ENCODE data around the gene RTKN. TPM values are rescaled to one million over a fixed set of nuclear protein-coding genes. Genes with fewer than 3 reads are reported as not detected.

Gene RTKN
- total RNA-seq, 1 experiment from 2014 or later: 94.0 TPM

DNA sequence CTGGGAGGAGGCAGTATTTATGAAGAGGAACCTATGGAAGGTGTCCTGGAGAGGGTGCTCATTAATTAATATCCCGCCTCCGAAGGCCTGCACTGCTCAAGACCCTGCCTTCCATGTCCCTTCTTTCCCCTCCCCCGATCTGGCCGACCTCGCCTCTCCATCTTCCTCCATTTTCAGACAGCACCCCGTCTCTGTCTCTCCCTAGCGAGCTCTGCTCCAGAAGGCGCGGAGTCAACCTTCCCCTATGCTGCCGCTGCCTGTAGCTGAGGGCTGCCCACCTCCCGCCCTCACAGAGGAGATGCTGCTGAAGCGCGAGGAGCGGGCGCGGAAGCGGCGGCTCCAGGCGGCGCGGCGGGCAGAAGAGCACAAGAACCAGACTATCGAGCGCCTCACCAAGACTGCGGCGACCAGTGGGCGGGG, 15.4 kb upstream of the RTKN start (continued):
- TF ChIP-seq JUND (IDR thresholded peaks at IDR 0.05) (no peak), TCF7L2 (IDR thresholded peaks at IDR 0.05; ENCODE audit: borderline replicate concordance, extremely low read depth, insufficient read depth, insufficient read length) (no peak)

DNA sequence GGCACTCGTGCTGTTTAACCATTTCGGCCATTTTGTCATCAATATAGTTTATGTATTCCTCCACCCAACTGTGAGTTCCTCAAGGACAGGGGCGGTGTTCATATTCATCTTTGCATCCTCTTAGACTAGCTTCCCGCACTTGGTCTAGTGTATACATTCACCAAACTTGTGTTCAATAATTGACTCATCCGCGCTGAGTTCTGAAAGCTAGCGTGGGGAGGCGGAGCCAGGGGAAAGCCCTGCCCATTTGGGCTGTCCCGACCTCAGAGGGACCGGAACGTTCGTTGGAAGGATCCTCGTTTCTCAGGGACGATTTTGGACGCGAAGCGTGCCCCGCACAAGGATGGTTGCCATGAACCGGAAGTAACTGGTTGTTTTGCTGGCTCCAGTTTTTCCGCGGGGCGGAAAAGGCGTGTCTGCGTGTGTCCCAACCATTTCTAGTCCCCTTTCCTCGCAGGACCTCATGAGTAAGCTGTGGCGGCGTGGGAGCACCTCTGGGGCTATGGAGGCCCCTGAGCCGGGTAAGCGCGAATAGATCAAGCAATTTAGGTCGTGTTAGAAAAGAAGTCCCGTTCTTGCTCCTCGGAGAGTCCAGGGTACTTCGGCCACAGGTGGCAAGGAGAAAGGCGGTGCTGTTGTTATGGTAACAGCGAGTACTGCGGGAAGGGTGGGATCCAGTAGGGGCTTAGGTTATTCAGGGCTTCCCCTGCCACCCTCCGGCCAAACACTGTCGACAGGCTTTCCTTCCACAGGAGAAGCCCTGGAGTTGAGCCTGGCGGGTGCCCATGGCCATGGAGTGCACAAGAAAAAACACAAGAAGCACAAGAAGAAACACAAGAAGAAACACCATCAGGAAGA, 13.1 kb upstream of the RTKN start, which contains the start of gene INO80B:
INO80B (plus strand) TSS at position 434 of the 858 bp plus-strand sequence; CDS start at position 464, 30 bp downstream.
- peak within 1 kb of the TSS; percentile 95 for H2AFZ ChIP-seq (ENCODE audit: low read depth, low read length, poor library complexity, severe bottlenecking)
- RAD21 ChIA-PET (ENCODE audit: low non-redundant PET in 1 of 2, low total read pairs in 2 of 2, uncharacterized antibody in 2 of 2, unreplicated experiment in 2 of 2): no interaction called here
- TSS peak; percentile 37 for BruUV-seq (replicated peaks)
- peak within 1 kb of the TSS; percentile 72 for H3K9ac ChIP-seq (ENCODE audit: low read length)
- peaks cover 11% of the 10 kb centered on the region; the same call in 1 of the 2 replicates for H3K79me2 ChIP-seq (ENCODE audit: insufficient read depth, low read length)
- peak within 1 kb of the TSS; percentile 81 to 84 for H3K4me3 ChIP-seq (replicated peaks in 1 of 2; ENCODE audit: low read depth in 1 of 2, low read length in 2 of 2)
- H3K27me3 ChIP-seq (ENCODE audit: insufficient read depth, low read length): no peaks in the 10 kb centered on the region
- no peaks in the 10 kb centered on the region for H3K9me3 ChIP-seq (ENCODE audit: control insufficient read depth in 1 of 2, insufficient read depth in 1 of 2, low read depth in 1 of 2, low read length in 2 of 2)
- CTCF ChIA-PET: interaction anchor here (0.9 to 1.3 kb wide), 2 partner anchors 29 to 78 kb away, joined by 4 to 10 read pairs; partner anchors contain the start of genes CCDC142 and TTC31
- POLR2A ChIA-PET: interaction anchor here (0.7 to 2.1 kb wide), 7 partner anchors 10 to 63 kb away, joined by 3 to 10 read pairs (median 5); partner anchors contain the start of genes MOGS, PCGF1 and RTKN
- H3K36me3 ChIP-seq (ENCODE audit: control insufficient read depth in 1 of 2, insufficient read depth in 2 of 2, low read length in 2 of 2): peaks cover 0 to 2% of the 10 kb centered on the region in 2 experiments; a peak in 1 of 4 replicates
- H3K9me2 ChIP-seq (ENCODE audit: insufficient read depth): no peaks in the 10 kb centered on the region
- peak within 1 kb of the TSS; percentile 74 for H3K4me2 ChIP-seq (ENCODE audit: low read length)
- DNase-seq (ENCODE audit: low read depth, low spot score) (peak; percentile 98), ATAC-seq (peak; percentile 50)
- no peaks in the 10 kb centered on the region for H4K20me1 ChIP-seq (ENCODE audit: insufficient read depth)
- peaks cover 12 to 50% of the 10 kb centered on the region in 2 experiments for H3K4me1 ChIP-seq (ENCODE audit: control insufficient read depth in 1 of 2, insufficient read depth in 2 of 2, low read length in 2 of 2)
- peak within 1 kb of the TSS; percentile 27 for H3K27ac ChIP-seq (ENCODE audit: low read depth, low read length)
- intact Hi-C loops (cut with micrococcal nuclease): loop anchor here (1.0 to 10.0 kb wide), 4 partner anchors 15 to 1220 kb away; partner anchors contain the start of genes AUP1, CCDC142, CCT7 and HTRA2
- TF ChIP-seq RAD21 (IDR thresholded peaks at IDR 0.05; ENCODE audit: low read depth) (no peak), YY1 (IDR thresholded peaks at IDR 0.05; ENCODE audit: extremely low read depth, insufficient replicate concordance, low read depth, low read length) (peak; percentile 99), EZH2 (IDR thresholded peaks at IDR 0.05) (no peak), CBX3 (IDR thresholded peaks at IDR 0.05; ENCODE audit: low read depth) (no peak), EGR1 (IDR thresholded peaks at IDR 0.05; ENCODE audit: low read depth) (no peak), POLR2AphosphoS5 (IDR thresholded peaks at IDR 0.05; ENCODE audit: low read depth, low read length) (peak; percentile 79), FOSL1 (IDR thresholded peaks at IDR 0.05; ENCODE audit: low read depth) (no peak), TCF7L2 (IDR thresholded peaks at IDR 0.05; ENCODE audit: borderline replicate concordance, extremely low read depth, insufficient read depth, insufficient read length) (peak; percentile 36), SIN3A (IDR thresholded peaks at IDR 0.05; ENCODE audit: low read depth) (no peak), ZNF274 (IDR thresholded peaks at IDR 0.05; ENCODE audit: low read depth, low read length) (no peak), SRF (IDR thresholded peaks at IDR 0.05; ENCODE audit: low read depth) (no peak), JUND (IDR thresholded peaks at IDR 0.05) (no peak), POLR2A (IDR thresholded peaks at IDR 0.05; ENCODE audit: borderline replicate concordance, extremely low read depth, insufficient read depth, insufficient read length) (peak; percentile 83), SP1 (IDR thresholded peaks at IDR 0.05; ENCODE audit: low read depth) (no peak), CEBPB (IDR thresholded peaks at IDR 0.05; ENCODE audit: low read depth) (no peak), ZFX (IDR thresholded peaks at IDR 0.05) (no peak), ELF1 (IDR thresholded peaks at IDR 0.05; ENCODE audit: borderline replicate concordance, low read depth) (no peak)
- TF ChIP-seq, protein P1, sequence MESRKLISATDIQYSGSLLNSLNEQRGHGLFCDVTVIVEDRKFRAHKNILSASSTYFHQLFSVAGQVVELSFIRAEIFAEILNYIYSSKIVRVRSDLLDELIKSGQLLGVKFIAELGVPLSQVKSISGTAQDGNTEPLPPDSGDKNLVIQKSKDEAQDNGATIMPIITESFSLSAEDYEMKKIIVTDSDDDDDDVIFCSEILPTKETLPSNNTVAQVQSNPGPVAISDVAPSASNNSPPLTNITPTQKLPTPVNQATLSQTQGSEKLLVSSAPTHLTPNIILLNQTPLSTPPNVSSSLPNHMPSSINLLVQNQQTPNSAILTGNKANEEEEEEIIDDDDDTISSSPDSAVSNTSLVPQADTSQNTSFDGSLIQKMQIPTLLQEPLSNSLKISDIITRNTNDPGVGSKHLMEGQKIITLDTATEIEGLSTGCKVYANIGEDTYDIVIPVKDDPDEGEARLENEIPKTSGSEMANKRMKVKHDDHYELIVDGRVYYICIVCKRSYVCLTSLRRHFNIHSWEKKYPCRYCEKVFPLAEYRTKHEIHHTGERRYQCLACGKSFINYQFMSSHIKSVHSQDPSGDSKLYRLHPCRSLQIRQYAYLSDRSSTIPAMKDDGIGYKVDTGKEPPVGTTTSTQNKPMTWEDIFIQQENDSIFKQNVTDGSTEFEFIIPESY (IDR thresholded peaks at IDR 0.05; ENCODE audit: extremely low read depth, insufficient replicate concordance, low read length): peak; percentile 78
- TF ChIP-seq, protein P2, sequence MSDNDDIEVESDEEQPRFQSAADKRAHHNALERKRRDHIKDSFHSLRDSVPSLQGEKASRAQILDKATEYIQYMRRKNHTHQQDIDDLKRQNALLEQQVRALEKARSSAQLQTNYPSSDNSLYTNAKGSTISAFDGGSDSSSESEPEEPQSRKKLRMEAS (IDR thresholded peaks at IDR 0.05): no peak
- TF ChIP-seq, protein P3, sequence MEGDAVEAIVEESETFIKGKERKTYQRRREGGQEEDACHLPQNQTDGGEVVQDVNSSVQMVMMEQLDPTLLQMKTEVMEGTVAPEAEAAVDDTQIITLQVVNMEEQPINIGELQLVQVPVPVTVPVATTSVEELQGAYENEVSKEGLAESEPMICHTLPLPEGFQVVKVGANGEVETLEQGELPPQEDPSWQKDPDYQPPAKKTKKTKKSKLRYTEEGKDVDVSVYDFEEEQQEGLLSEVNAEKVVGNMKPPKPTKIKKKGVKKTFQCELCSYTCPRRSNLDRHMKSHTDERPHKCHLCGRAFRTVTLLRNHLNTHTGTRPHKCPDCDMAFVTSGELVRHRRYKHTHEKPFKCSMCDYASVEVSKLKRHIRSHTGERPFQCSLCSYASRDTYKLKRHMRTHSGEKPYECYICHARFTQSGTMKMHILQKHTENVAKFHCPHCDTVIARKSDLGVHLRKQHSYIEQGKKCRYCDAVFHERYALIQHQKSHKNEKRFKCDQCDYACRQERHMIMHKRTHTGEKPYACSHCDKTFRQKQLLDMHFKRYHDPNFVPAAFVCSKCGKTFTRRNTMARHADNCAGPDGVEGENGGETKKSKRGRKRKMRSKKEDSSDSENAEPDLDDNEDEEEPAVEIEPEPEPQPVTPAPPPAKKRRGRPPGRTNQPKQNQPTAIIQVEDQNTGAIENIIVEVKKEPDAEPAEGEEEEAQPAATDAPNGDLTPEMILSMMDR (IDR thresholded peaks at IDR 0.05 in 2 of 3, conservative IDR thresholded peaks at IDR 0.05 in 1 of 3; ENCODE audit: borderline replicate concordance in 1 of 3, insufficient read depth in 1 of 3, low read depth in 2 of 3, low read length in 2 of 3): no peak
- TF ChIP-seq, protein P4, sequence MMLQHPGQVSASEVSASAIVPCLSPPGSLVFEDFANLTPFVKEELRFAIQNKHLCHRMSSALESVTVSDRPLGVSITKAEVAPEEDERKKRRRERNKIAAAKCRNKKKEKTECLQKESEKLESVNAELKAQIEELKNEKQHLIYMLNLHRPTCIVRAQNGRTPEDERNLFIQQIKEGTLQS (IDR thresholded peaks at IDR 0.05): no peak
